Measurements from ENCODE around the gene SIK2. TPM values are rescaled to one million over a fixed set of nuclear protein-coding genes. Genes with fewer than 3 reads are reported as not detected.

Gene SIK2
- total and polyA plus RNA-seq, 2 donors (not counting 3 experiments of a cell fraction or from before 2014, with no cell fraction given) = 14.6 to 17.1 TPM

DNA sequence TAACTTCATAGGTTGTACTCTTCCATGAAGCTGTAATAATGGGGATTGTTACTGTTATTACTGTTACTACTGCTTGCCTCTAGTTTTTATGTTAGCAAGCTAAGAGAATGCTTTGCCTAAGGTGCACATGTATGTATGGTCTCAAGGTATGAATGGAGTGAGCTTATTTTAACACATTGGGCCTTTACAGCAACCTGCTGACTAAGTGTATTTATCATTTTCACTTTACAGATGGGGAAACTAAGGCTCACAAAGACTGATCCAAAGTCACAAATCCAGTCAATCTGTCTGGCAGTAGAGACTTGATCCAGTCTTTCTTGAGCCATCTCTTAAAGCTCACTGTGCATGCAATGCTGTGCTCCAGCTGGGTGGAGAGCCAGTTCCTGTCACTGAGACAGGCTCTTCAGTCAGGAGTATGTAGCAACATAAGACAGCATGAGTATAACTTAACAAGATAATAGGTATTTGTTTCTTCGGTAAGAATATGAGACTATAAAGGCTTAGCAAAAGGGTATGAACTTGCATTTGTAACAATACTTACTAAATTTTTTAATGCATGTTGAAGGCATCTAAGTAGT, 97.4 kb downstream of the SIK2 start:
- FAIRE-seq = no peak
- POLR2A ChIA-PET = no interaction called here

More for the DNA sequence above, 97.4 kb downstream of the SIK2 start:
- no peak overlapping the region for H3K27ac ChIP-seq (ENCODE audit: insufficient read depth, low read depth, low read length)
- intact Hi-C loops (cut with micrococcal nuclease) = no loop called here
- no peaks in the 10 kb centered on the region for H4K20me1 ChIP-seq (replicated peaks; ENCODE audit: control insufficient read depth, extremely low read depth, insufficient read depth, low read length)
- no TSS peak for BruUV-seq (replicated peaks)
- TF ChIP-seq EZH2 (IDR thresholded peaks at IDR 0.05; ENCODE audit: borderline replicate concordance, low read depth, low read length, severe bottlenecking) = no peak
- no peak for TF ChIP-seq MAX (IDR thresholded peaks at IDR 0.05; ENCODE audit: insufficient read depth, insufficient read length)
- TF ChIP-seq POLR2AphosphoS5 (IDR thresholded peaks at IDR 0.05; ENCODE audit: insufficient read depth, low read depth, low read length) = no peak
- TF ChIP-seq JUN (IDR thresholded peaks at IDR 0.05; ENCODE audit: borderline replicate concordance, insufficient read depth, insufficient read length, low read depth) = no peak
- no peak for TF ChIP-seq POLR2A (IDR thresholded peaks at IDR 0.05; ENCODE audit: low read depth, low read length)
- no peak for TF ChIP-seq FOS (IDR thresholded peaks at IDR 0.05; ENCODE audit: borderline replicate concordance, insufficient read depth, low read length)
- TF ChIP-seq GATA2 (IDR thresholded peaks at IDR 0.05; ENCODE audit: insufficient read depth, insufficient read length, low read depth, low read length) = no peak
- no peak for TF ChIP-seq MYC (IDR thresholded peaks at IDR 0.05; ENCODE audit: low read depth, low read length)
- TF ChIP-seq, protein P1, sequence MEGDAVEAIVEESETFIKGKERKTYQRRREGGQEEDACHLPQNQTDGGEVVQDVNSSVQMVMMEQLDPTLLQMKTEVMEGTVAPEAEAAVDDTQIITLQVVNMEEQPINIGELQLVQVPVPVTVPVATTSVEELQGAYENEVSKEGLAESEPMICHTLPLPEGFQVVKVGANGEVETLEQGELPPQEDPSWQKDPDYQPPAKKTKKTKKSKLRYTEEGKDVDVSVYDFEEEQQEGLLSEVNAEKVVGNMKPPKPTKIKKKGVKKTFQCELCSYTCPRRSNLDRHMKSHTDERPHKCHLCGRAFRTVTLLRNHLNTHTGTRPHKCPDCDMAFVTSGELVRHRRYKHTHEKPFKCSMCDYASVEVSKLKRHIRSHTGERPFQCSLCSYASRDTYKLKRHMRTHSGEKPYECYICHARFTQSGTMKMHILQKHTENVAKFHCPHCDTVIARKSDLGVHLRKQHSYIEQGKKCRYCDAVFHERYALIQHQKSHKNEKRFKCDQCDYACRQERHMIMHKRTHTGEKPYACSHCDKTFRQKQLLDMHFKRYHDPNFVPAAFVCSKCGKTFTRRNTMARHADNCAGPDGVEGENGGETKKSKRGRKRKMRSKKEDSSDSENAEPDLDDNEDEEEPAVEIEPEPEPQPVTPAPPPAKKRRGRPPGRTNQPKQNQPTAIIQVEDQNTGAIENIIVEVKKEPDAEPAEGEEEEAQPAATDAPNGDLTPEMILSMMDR (IDR thresholded peaks at IDR 0.05; ENCODE audit: extremely low read depth in 1 of 2, insufficient read depth in 1 of 2, low read depth in 1 of 2, low read length in 2 of 2) = no peak
- H3K36me3 ChIP-seq (ENCODE audit: control insufficient read depth in 2 of 2, extremely low read depth in 1 of 2, insufficient read depth in 2 of 2, low read length in 2 of 2) = no peaks in the 10 kb centered on the region
- CTCF ChIA-PET = interaction anchor here (1.0 to 1.4 kb wide), 4 partner anchors 10 to 95 kb away, joined by 3 to 4 read pairs (median 3); no protein-coding TSS in a partner anchor
- H3K79me2 ChIP-seq (ENCODE audit: control insufficient read depth, insufficient read depth, low read length) = no peaks in the 10 kb centered on the region
- no peak overlapping the region for H3K4me3 ChIP-seq (replicated peaks in 1 of 3; ENCODE audit: insufficient read depth in 1 of 3, low read depth in 1 of 3, low read length in 3 of 3)
- no peak overlapping the region for H3K4me2 ChIP-seq (ENCODE audit: insufficient read depth, low read length)
- no peaks in the 10 kb centered on the region for H3K27me3 ChIP-seq (ENCODE audit: control insufficient read depth in 2 of 2, insufficient read depth in 2 of 2, low read length in 2 of 2)
- no peaks in the 10 kb centered on the region for H3K4me1 ChIP-seq (ENCODE audit: control insufficient read depth, extremely low read depth, insufficient read depth, low read length)
- no peaks in the 10 kb centered on the region for H3K9me3 ChIP-seq (replicated peaks; ENCODE audit: control insufficient read depth, insufficient read depth, low read length)
- DNase-seq (ENCODE audit: low read depth, low spot score) = no peak
- H3K9ac ChIP-seq (replicated peaks; ENCODE audit: extremely low read depth, insufficient read depth, low read length) = no peak overlapping the region
- H3K9me1 ChIP-seq (replicated peaks; ENCODE audit: control insufficient read depth, extremely low read depth, insufficient read depth, low read length) = no peaks in the 10 kb centered on the region
- dilution Hi-C loops (cut with MboI; ENCODE audit: extremely low pct_ligation_motif_present, low sequenced_read_pairs) = no loop called here
- no peak overlapping the region for H2AFZ ChIP-seq (ENCODE audit: low read depth, low read length)
